Activated CD8-positive, alpha-beta memory T cell treated with anti-CD3 and anti-CD28 coated beads, Interleukin-2, amount 50 U/mL, for 48 hours (primary cell): ENCODE results near the gene KCNMA1.

Experiments used
- DNase-seq: peaks from one replicate; pipeline ENCODE4 v3.0.0-alpha.2; 2020

The KCNMA1 gene

DNA sequence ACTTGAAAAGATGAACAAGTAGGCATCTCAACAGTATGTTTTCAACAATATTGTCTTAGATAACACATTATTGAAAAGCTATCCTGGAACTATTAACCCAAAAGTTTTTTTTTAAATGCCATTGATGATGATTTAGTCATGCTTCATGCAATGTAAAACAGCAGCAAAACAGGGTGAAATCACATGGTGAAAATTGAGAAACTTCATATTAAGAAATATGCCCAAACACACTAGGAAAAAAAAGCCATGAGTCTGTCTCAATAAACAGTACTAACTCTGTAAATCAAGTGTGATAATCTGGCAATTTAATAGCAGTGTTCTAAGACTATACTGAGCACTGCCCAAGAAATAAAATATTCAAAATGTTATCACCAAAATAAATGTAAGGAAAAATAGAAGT, 613.1 kb downstream of the KCNMA1 start:
- no peak for DNase-seq

DNA sequence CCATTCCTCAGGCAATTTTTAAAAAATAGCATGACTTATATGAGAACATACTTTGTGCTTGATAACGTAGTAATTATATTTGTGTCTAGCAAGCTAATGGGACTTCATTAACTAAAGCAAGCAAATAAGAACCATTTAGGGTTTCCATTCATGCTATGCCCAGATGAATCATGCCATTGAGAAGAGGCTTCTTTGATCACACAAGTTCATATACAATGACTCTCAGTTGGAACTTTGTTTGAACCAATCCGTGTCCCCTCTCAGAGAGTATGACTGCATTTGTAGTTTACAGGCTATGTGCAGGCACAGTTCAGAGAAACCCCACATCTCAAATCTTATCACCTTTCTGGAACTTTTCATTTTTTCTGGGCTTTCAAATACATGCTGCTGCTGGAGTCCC, 614.2 kb downstream of the KCNMA1 start:
- DNase-seq, result no peak

DNA sequence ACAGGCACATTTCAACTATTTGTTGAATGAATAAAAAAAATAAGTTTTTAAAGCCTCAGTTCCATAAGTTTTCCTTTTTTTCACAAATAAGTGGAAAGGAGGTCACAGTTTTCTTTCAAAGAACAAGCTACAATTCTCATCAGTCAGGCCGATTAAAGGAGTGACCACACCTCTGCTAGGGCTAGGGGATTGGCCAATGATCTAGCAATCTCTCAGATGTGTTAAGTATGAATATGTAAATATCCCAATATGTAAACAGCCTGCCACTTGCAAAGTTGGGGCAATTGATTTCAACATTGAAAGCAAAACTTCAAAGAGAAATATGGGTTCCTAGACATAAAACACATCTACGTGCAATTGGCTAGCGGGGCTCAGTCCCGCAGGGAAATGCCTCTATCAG, 614.9 kb downstream of the KCNMA1 start:
- no peak for DNase-seq

DNA sequence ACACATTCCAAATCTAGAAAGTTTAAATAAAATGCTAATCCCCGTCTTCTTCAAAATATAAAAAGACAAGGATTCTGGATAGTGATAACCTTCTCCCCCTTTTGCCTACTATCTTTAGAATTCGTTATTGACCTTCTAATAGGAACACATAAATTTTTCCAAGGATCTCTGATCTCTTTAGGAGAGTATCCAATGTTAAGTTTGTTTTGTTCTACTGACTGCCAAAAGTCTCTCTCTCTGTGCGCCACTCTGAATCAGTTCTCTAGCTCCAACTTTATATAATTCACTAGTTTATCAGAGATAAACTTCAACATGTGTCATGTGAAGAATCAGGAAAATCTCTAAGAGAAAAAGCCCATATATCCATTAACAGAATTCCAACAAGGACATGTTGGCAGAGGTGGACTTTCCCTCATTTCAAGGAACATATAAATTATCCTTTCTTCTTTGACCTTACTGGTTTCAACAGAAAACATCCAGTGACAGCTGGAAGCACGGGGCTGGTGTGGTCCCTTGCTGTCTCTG, 615.6 kb downstream of the KCNMA1 start:
- DNase-seq, result no peak

DNA sequence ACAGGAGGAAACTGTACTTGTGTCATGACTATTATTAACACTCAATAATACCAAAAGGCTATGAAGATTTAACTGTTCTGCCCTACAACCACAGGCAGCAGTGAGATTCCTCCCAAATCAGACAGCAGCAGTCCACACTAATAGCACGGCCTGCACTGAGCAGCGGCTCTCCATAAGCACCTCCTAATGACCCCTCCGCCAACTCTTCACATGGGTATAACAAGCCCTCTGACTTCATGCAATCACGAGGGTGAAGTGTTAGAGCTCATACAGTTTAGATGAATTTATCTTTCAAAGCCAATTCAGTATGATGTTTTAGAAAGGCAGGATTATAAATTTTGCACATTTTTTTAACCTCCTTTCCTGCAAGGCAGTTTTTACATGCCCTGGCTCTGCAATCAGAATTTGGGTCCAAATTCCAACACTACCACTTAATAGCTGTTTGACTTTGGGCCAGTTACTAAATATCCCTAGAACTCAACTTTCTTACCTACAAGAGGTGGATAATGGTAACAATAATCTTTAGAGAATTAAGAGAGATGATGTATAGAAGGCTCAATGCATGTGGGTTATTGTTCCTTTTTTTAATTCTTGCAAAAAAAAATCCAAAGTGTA, 617.1 kb downstream of the KCNMA1 start:
- no peak for DNase-seq

DNA sequence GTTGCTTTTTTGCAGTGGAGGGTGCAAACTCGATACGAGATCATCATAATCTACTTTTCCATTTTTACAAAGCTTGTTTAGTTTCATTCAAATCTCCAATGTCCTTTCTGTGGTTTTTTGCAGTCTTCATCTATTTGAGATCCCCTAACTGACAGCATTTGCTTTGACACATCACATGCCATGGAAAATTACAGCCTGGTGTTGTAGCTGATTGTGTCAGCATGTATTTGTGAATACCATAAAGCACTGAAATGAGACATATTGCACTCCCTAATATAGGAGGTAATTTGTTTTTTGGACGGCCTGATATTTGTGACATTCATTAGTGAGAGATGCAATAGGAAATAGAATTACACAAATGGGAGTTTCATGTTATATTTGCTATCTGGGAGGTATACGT, 620.8 kb downstream of the KCNMA1 start:
- no peak for DNase-seq

DNA sequence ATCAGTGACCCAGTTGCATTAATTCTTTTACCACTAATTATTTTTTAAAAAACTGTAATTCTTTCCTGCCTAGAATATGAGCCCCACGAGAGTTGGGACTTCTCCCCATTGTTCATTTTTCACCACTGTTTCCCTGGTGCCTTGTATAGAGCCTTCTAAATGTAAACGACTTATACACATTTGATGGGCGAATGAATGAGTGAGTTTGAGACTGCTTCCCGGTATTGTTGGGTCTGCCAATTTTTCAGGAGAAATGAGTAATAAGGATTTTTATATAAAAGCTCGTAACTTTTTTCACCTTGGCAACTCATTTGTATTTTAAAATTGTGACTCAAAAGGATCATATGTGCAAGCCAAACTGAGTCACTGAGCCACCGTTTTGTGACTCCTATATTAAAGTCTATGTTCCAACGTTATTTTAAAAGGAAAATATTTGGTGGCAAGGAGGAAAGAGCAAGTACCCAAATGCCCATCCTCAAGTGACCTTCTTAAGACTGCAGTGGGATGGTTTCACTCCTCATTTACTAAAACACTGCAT, 621.3 kb downstream of the KCNMA1 start:
- DNase-seq, result no peak

DNA sequence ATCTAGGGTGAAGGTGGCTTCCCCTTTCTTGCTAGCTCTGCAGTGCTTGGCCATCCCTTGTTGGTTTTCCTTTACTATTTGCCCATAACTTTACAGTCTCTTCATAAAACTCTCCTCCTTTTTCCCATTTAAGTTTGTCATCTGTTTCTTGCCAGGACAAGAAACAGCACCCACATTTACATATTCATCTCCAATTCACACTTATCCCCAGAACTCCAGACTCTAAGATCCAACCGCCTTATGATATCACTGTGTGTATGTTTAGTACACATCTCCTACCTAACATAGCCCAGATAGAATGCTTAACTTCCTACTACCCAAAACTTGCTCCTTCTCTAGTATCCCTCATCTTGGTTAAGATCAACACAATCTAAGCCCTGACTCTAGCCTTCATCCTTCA, 622.2 kb downstream of the KCNMA1 start:
- no peak for DNase-seq

DNA sequence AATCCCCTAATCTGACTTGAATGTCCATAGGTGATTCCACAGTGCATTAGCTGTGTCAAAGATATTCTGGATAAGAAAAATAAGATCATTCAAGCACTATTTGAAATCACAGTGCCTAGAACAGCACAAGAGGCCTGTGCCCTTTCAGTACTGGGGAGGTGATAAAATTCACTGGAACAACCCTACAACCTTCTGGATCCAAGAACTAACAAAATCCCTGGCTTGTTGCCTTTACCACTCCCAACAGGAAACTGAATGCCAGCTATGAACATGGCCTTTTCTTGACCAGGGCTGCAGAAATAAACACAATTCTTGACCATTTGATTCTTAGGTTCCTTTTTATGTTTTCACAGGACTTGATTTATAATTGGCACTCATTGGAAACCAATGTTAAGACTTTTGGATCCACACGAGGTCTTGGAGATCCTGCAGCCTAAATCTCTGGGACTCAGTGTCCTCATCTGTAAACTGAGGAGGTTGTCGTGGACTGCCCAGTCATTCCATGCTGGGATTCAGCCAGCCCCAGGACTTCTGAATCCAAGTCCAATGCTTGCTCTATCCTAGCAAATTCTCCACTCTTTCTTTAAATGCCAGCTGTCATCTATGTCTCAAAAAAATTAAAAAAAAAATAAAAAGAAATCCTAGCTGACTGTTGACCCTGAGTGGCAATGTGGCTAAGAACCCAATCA, 624.7 kb downstream of the KCNMA1 start:
- DNase-seq, result no peak

DNA sequence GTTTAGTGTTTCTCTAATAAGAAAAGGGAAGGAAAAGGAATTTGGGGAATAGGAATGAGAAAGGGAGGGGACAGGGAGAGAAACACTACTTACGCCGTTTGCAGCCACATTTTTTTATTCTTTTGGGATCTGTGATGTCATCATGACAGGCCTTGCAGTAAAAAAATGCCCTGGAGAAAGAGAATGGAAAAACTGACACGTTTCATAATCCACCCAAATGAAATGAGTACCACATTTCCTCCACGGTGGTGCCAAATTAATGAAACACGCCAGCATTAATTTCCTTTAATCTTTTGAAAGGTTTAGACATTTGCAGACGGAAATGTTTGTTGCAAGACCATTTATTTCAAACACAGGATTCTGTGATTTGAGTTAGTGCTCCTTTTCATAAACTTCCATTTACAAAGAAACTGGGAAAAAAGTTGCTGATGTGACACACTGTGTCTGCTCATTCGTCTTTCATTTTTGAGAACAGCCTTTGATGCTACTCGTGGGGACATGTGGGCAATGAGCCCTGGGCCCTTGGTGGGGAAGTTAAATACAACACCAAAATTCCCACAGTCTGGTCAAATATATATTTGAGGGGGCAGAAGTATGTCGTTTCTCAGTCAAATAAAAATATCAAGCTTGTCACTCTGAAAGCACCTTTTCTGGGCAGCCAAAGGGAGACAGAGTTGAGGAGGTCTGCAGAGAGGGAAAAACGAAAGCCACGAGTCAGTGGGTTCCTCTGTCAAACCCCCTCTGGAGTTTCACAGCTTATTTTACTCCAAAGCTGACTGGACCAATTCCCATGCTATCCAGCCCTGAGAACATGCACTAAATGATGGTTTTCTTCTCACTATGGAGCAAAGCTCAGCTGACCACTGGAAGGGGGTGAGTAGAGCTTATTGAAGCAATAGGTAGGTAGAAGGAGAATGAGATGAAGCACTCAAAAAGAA, 625.5 kb downstream of the KCNMA1 start:
- DNase-seq, result no peak

DNA sequence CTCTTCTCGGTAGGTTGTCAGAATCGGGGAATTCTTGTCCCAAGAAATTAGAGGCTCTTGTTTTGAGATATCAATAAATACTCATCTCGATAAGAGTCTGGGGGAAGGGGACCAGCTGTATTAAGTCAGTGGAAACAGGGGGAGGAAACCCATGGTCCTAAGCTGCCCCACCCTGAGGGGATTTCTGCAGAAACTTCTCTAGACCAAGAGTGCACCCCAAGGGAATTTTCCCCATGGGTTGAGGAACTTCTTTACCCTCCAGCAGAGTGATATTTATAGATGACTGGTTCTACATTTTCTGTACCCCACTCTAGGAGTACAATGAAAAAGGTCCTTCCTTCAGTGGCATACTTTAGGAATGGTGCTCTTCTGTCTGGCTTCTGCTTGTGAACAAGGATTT, 627.2 kb downstream of the KCNMA1 start:
- DNase-seq, result no peak

DNA sequence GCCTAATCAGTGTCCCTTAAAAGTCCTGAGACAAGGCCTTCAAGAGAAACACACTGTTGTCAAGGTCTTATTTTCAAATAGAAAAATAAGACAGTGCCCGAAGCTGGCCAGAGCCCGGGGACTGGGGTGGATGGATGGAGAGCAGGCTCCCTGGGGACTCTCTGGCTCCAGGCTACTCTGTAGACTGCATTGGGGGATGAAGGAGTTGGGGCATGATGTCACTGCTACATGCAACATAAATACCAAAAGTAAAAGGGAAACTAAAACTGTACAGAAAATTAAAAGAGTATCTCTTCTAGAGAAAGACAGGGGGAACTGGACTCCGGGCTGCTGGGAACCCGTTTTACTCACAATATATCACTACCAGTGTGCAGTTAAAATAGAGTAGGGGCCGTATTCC, 629.8 kb downstream of the KCNMA1 start:
- DNase-seq, result no peak

DNA sequence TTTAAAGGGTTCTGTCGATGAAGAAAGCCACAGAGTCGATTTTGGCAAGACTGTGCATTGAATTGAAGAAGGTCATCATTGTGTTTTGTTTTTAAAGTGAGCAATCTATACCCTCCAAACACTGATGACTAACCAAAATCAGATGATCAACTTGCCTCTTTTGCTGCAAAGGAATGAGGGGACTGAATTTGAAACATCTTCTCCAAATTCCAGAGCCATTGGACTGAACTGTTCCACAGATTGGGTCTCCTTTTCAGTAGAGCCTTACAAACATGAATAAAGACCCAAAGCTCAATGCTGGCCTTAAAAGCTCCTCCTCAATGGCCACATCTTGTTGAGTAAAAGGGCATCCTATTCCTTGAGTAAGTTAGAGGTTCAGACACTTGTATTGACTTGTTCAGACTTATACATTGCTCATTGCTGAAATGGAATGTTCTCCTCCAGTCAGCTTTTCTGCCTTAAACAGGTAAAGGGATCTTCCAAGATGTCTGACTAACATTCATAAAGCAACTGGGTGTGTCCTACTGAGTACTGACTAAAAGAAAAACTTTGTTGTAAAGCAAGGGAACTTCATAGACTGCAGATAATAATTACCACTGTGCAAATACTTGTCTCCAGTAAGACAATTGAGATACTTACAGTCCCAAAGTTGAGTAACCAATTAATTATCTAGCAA, 630.6 kb downstream of the KCNMA1 start:
- DNase-seq, result no peak

DNA sequence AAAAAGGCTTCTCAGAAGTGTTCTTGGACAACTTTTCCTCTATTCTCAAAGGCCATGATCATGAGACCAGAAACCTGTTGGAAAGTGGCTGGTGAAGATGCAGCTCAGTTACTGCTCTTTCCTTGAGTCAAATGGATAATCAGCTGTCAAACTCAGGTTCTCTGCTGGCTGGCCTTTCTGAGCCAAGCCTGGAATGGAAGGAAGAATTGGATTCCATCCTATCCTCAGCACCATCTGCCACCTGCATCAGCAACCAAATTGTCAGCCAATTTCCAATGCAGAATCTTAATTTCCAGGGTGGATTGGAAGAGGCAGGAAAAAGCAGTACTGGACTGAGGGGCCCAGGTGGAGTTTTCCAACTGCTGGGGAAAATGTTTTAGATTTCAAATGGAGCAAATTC, 631.7 kb downstream of the KCNMA1 start:
- no peak for DNase-seq

DNA sequence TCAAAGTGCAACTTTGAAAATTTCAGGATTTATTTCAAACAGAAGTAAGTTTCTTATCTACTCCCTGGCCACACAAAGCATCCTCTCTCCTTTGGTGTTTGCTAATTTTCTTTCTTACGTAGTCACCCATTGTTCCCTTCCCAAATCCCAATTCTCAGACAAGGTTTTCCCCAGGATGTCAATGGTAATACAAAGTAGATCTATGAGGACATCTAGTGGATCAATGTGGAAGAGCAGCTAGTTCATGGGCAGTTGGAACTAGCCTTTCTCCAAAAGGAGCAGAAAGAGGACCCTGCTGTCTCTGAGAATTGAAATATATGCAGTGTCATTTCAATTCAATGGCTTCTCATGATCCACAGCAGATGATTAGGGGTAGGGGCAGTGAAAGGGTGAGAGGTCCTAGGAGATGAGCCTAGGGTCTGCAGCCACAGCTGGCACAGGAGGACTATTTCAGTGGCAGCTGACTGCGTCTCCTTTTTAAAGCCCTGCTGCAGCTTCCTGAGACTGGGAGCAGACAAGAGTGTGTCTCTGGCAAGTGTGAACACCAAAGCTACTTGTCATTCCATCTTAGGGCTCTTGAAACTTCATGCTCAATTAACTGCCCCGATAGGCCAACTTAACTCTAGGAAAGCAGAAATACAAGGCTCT, 632.6 kb downstream of the KCNMA1 start:
- DNase-seq, result no peak

DNA sequence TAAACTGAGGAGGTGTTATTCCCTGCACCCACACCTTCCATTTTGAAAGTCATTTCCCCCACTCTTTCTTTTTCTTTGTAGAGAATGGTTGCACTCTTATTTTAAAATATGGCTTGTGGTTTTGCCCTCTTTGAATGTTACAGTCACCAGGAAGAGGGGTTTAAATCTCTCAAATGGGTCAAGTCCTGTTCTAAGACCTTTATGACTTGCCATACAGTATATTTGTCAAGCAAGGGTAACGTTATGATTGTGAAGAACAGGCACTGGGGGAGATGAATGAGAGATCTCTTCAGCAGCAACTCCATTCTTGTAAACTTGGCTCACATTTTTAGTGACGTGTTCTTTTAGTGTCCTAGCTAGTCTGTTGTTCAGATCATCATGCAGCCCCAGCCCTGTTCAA, 634.7 kb downstream of the KCNMA1 start:
- no peak for DNase-seq

DNA sequence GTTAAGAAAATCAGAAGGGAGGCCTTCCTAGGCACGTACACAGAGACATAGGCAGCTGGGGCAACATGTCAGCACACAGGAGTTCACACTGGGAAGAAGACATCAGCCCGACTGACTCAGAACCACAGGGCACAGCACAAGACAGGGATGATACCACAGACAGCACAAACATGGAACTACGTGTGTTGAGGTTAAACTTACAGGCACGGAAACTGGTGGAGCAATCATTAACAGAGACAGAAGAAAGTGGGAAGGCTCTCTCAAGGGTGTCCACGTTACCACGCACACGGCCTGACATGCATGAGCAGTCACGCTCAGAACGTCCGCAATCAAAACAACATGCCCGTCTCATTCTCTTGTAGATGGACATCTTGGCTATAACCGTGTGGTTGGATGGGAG, 636.4 kb downstream of the KCNMA1 start:
- no peak for DNase-seq

DNA sequence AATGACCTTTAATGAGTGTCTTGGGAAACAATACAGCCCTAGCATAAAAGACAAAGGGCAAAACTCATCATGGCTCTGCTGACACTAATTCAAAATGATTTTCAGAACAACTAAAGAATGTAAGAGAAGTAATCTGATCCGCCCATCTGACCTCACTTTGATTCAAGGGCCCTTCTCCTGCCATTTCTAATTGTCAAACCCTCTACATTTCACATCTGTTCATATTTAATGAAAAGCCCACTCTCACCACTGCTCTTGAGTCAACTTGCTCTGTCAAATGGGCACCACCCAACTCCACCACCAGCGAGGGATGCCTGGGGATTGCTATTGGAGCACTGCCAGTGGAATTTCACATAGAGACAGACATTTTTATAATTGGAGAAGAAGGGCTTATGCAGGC, 639.2 kb downstream of the KCNMA1 start:
- DNase-seq, result no peak

DNA sequence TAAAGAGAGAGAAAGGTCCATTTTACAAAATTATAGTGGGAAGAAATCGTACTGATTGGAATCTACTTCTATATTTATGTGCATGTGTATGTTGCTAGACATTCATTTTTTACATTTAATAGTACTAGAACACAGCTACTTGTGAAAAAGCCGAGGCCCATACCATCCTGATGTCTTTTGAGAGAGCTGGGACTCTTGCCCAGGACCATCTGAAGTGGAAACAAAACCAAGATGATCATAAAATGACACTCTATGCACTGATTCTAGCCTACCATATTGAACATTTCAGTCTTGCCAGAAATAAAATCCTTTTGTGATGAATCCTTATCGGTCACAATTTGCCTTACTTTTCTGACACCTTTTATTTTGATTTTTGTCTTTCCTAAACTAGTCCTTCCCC, 640.0 kb downstream of the KCNMA1 start:
- DNase-seq, result no peak

DNA sequence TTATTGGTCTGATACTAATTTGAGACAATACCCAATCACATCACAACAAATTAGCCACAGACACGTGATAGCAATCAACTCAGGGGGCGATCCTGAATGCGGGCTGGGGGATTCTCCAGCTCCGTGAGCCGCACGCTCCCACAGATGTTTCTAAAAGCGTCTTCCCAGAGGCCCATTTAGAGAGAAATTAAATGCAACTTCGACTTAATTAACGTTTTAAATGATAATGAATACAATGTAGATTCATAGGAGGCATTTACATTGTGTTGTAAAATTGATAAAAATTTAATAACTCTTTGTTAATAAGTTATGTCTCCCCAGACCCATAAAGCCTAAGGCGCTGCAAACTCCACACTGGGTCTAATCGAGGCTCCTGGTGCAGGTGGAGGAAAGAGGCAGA, 642.6 kb downstream of the KCNMA1 start:
- DNase-seq, result no peak

DNA sequence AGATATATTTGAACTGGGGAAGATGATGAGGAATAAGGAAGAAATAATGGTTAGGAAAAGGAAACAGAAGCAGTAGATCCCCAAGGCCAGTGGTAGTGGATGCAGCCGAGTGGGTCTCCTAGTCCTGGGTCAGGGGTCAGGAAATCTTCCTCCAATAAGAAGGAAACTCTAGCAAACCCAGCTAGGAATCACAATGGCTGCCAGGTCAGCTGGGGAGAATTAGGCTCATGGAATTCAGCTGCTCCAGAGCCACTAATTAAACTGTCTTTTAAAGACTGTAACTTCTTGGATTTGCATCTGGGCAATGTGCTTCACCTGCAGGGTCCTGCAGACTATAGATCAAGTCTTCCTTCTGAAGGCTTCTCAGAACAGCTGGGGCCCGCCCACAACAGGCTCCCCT, 644.4 kb downstream of the KCNMA1 start:
- DNase-seq, result no peak

DNA sequence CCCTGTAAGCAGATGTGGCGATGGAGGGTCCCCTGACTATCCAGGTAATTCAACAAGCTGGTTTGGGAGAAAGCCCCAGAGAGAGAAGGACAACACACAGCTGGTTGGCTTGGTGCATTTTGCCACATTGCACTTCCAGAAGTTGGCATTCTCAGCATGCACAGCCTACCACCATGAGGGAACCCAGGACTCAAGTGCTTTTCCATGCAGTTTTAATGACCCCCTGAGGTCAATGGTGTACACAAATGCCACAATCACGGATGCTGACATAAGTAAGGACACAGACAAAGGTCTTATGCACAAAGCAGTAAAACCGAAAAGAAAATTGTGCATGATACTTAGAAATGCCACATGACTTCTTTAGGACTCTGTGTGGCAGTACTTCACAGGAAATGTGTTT, 645.1 kb downstream of the KCNMA1 start:
- no peak for DNase-seq
